ENCODE measurements around the gene ESRRB. TPM values are rescaled to one million over a fixed set of nuclear protein-coding genes. Genes with fewer than 3 reads are reported as not detected.

The ESRRB gene
- total and polyA plus RNA-seq, 2 experiments from 2014 or later = 0.13 TPM; not detected in 1

DNA sequence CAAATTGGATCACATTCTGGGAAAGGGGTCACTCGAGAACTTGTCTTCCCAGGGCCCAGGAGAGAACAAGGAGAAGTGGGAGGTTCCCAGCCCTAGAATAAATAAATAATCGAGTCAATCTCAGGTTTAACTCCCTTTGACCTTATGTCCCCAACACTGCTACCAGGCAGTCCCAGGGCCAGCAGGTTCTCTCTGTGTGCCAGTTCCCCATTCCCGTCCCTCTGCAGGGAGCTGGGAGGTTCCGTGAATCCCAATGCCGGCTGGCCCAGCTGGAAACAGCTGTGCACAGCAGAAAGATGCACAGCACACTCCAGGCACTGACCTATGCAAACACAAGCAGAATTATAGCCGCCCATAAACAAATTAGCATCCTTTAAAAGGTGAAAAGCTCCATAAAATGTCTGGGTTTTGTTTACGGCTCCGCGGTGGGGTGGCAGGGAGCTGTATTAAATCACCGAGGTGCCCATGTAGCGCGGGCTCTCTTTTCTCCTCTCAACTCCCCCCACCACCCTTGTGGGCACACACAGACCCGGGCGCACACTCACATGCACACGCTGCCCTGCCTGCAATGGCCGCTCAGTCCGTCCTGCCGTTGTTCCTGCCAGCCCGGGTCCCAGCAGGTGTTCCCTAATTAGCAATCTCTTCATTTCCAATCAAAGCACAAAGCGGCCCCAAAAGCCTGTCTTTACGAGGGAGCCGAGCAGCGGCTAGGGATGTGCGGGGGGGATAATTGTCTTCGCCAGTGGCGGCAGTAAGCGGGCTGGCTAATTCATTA is 46.6 kb upstream of the ESRRB start:
- H3K9me3 ChIP-seq (ENCODE audit: low read depth) = no peaks in the 10 kb centered on the region
- TF ChIP-seq EZH2phosphoT487 (IDR thresholded peaks at IDR 0.05; ENCODE audit: low read depth, severe bottlenecking, unreplicated experiment) (no peak), EZH2 (IDR thresholded peaks at IDR 0.05; ENCODE audit: borderline replicate concordance) (no peak)
- TF ChIP-seq, protein P1, sequence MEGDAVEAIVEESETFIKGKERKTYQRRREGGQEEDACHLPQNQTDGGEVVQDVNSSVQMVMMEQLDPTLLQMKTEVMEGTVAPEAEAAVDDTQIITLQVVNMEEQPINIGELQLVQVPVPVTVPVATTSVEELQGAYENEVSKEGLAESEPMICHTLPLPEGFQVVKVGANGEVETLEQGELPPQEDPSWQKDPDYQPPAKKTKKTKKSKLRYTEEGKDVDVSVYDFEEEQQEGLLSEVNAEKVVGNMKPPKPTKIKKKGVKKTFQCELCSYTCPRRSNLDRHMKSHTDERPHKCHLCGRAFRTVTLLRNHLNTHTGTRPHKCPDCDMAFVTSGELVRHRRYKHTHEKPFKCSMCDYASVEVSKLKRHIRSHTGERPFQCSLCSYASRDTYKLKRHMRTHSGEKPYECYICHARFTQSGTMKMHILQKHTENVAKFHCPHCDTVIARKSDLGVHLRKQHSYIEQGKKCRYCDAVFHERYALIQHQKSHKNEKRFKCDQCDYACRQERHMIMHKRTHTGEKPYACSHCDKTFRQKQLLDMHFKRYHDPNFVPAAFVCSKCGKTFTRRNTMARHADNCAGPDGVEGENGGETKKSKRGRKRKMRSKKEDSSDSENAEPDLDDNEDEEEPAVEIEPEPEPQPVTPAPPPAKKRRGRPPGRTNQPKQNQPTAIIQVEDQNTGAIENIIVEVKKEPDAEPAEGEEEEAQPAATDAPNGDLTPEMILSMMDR (IDR thresholded peaks at IDR 0.05; ENCODE audit: poor library complexity) = no peak
- H3K36me3 ChIP-seq (replicated peaks; ENCODE audit: insufficient read depth, low read depth) = no peaks in the 10 kb centered on the region
- no peaks in the 10 kb centered on the region for H3K79me2 ChIP-seq
- H4K20me1 ChIP-seq (ENCODE audit: insufficient read depth, poor library complexity, severe bottlenecking) = no peaks in the 10 kb centered on the region
- H3K9me2 ChIP-seq (replicated peaks; ENCODE audit: insufficient read depth) = no peaks in the 10 kb centered on the region
- H3K27ac ChIP-seq = no peak overlapping the region
- no peak overlapping the region for H2AFZ ChIP-seq
- H3K27me3 ChIP-seq = peaks cover 36% of the 10 kb centered on the region
- H3K4me3 ChIP-seq = no peak overlapping the region
- peak overlapping the region; percentile 65 for H3K4me2 ChIP-seq
- 12% methylated on average over 27 of the region's 27 CpGs for WGBS (ENCODE audit: low lambda C conversion rate, missing lambda C conversion rate)
- H3K4me1 ChIP-seq (ENCODE audit: insufficient read depth) = no peaks in the 10 kb centered on the region
- no peak for DNase-seq (ENCODE audit: low spot score)

DNA sequence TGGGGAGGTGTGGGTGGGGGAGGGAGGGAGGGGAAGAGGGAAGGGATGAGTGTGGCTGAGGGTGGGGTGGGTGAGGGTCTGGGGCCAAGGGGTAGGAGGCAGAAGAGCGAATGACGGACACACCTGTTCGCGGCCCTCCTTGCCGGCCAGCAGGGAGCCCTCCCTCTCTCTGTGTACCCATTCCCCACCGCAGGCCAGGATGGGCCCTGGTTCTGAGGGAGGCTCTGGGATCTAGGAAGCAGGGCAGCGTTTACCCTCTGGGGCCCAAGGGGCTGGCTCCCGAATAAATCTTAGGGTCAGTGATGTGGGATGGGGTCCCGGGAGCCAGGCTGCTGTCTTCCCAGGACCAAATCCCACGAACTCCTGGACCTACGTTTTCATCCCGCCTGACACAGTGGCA is 46.0 kb upstream of the ESRRB start:
- H3K27me3 ChIP-seq = peaks cover 36% of the 10 kb centered on the region
- no peaks in the 10 kb centered on the region for H3K9me3 ChIP-seq (ENCODE audit: low read depth)
- peak overlapping the region; percentile 65 for H3K4me2 ChIP-seq
- no peak overlapping the region for H3K27ac ChIP-seq
- no peaks in the 10 kb centered on the region for H3K36me3 ChIP-seq (replicated peaks; ENCODE audit: insufficient read depth, low read depth)
- no peaks in the 10 kb centered on the region for H4K20me1 ChIP-seq (ENCODE audit: insufficient read depth, poor library complexity, severe bottlenecking)
- no peaks in the 10 kb centered on the region for H3K4me1 ChIP-seq (ENCODE audit: insufficient read depth)
- H3K4me3 ChIP-seq = no peak overlapping the region
- H2AFZ ChIP-seq = no peak overlapping the region
- DNase-seq (ENCODE audit: low spot score) = no peak
- TF ChIP-seq EZH2phosphoT487 (IDR thresholded peaks at IDR 0.05; ENCODE audit: low read depth, severe bottlenecking, unreplicated experiment) (no peak), EZH2 (IDR thresholded peaks at IDR 0.05; ENCODE audit: borderline replicate concordance) (no peak)
- TF ChIP-seq, protein P1 (IDR thresholded peaks at IDR 0.05; ENCODE audit: poor library complexity) = no peak
- H3K9me2 ChIP-seq (replicated peaks; ENCODE audit: insufficient read depth) = no peaks in the 10 kb centered on the region
- H3K79me2 ChIP-seq = no peaks in the 10 kb centered on the region
- WGBS (ENCODE audit: low lambda C conversion rate, missing lambda C conversion rate) = 61% methylated on average over 7 of the region's 12 CpGs

DNA sequence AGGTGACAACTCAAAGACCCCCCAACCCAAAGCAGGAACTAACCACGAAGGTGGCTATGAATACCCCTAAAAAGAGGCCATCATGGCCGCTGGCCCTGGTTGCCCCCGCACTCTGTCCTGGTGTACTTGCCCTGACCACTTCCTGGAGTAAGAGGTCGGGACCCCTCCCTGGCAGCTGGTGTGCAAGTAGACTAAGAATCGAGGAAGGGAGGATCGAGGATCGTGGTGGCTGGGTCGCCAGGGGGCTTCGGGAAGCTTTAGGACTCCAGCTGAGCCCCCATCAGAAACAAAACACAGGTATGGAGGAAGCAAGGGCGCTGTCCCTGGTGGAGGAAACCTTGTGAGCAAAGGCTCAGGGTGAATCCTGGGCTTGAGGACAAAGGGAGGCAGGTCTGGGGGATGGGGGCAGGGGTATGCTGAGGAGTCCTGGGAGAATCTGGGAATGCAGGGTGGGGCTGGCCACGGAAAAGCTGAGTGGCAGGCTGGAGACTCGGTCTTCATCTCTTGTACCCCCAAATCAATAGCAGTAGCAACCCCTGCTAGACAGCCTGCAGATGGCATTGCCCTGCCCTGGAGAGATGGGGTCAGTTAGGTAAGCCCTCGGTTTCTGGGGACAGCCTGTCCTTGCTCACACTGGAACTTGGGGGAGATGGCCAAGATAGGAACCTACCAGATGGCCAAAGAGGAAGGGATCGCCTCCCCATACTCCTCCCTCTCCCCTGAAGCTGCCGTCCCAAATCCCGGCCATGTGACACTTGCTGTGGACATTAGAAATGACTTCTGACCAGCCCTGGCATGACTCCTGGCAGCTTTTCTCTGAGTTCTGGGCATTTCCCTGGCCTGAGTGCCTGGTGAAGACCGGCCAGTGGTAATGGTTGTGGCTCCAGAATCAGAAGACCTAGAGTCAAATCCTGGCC is 45.3 kb upstream of the ESRRB start:
- 72% methylated on average over 17 of the region's 17 CpGs for WGBS (ENCODE audit: low lambda C conversion rate, missing lambda C conversion rate)
- H3K4me2 ChIP-seq = no peak overlapping the region

More for the DNA sequence above, 45.3 kb upstream of the ESRRB start:
- H3K27ac ChIP-seq = no peak overlapping the region
- no peaks in the 10 kb centered on the region for H3K4me1 ChIP-seq (ENCODE audit: insufficient read depth)
- no peaks in the 10 kb centered on the region for H3K36me3 ChIP-seq (replicated peaks; ENCODE audit: insufficient read depth, low read depth)
- no peak for DNase-seq (ENCODE audit: low spot score)
- H3K4me3 ChIP-seq = no peak overlapping the region
- H2AFZ ChIP-seq = no peak overlapping the region
- TF ChIP-seq, protein P1 (IDR thresholded peaks at IDR 0.05; ENCODE audit: poor library complexity) = no peak
- TF ChIP-seq EZH2phosphoT487 (IDR thresholded peaks at IDR 0.05; ENCODE audit: low read depth, severe bottlenecking, unreplicated experiment) (no peak), EZH2 (IDR thresholded peaks at IDR 0.05; ENCODE audit: borderline replicate concordance) (no peak)
- H3K79me2 ChIP-seq = no peaks in the 10 kb centered on the region
- no peaks in the 10 kb centered on the region for H4K20me1 ChIP-seq (ENCODE audit: insufficient read depth, poor library complexity, severe bottlenecking)
- H3K27me3 ChIP-seq = peaks cover 36% of the 10 kb centered on the region
- no peaks in the 10 kb centered on the region for H3K9me3 ChIP-seq (ENCODE audit: low read depth)
- H3K9me2 ChIP-seq (replicated peaks; ENCODE audit: insufficient read depth) = no peaks in the 10 kb centered on the region
